Astrocyte (in vitro differentiated cells and primary cell): ENCODE results near the gene TOB1. TPM values are rescaled to one million over a fixed set of nuclear protein-coding genes. Genes with fewer than 3 reads are reported as not detected.

Experiments used
- DNase-seq: peaks from one replicate; pipeline ENCODE4 v3.0.0-alpha.2; 2010; ENCODE audit warnings: low read depth
- FAIRE-seq: peaks from 2 replicates; lab custom pipeline; 2011; peaks lifted over from hg19 to GRCh38; lab: Jason Lieb, UNC
- H2AFZ ChIP-seq: 2 replicates; pipeline ENCODE4 v1.6.0; 2012; ENCODE audit warnings: low read depth, low read length, inconsistent platforms
- H3K27ac ChIP-seq: 2 replicates; pipeline ENCODE4 v1.5.1; 2011; ENCODE audit warnings: low read depth, low read length, inconsistent platforms
- H3K27me3 ChIP-seq: 2 replicates; pipeline ENCODE4 v1.6.0; 2011; ENCODE audit warnings: low read length, inconsistent platforms; ENCODE audit not compliant: insufficient read depth
- H3K36me3 ChIP-seq: 2 replicates; pipeline ENCODE4 v1.5.1; 2011; ENCODE audit warnings: low read length, inconsistent platforms; ENCODE audit not compliant: insufficient read depth
- H3K4me1 ChIP-seq: 2 replicates; pipeline ENCODE4 v1.5.1; 2011; ENCODE audit warnings: low read length, inconsistent platforms; ENCODE audit not compliant: insufficient read depth
- H3K4me2 ChIP-seq: 2 replicates; pipeline ENCODE4 v1.6.0; 2012; ENCODE audit warnings: low read length, inconsistent platforms
- H3K4me3 ChIP-seq: 2 replicates; pipeline ENCODE4 v1.5.1; 2011; ENCODE audit warnings: low read depth, mild to moderate bottlenecking, low read length, inconsistent platforms; ENCODE audit not compliant: insufficient read depth
- H3K79me2 ChIP-seq: 2 replicates; pipeline ENCODE4 v1.6.0; 2012; ENCODE audit warnings: mild to moderate bottlenecking, low read length, inconsistent platforms; ENCODE audit not compliant: insufficient read depth
- H3K9ac ChIP-seq: 2 replicates; pipeline ENCODE4 v1.6.0; 2012; ENCODE audit warnings: mild to moderate bottlenecking, low read length, inconsistent platforms
- H3K9me3 ChIP-seq: 2 replicates; pipeline ENCODE4 v1.5.1; 2012; ENCODE audit warnings: low read depth, mild to moderate bottlenecking, low read length, inconsistent platforms; ENCODE audit not compliant: insufficient read depth
- H4K20me1 ChIP-seq: 2 replicates; pipeline ENCODE4 v1.6.0; 2012; ENCODE audit warnings: low read length, inconsistent platforms; ENCODE audit not compliant: insufficient read depth
- H3K27ac Mint-ChIP-seq: one replicate; pipeline ENCODE4 v1.8.0; 2021; ENCODE audit warnings: mild to moderate bottlenecking, mixed read lengths; ENCODE audit not compliant: unreplicated experiment
- H3K27me3 Mint-ChIP-seq: one replicate; pipeline ENCODE4 v1.8.0; 2021; ENCODE audit warnings: low read depth, mixed read lengths; ENCODE audit not compliant: unreplicated experiment
- H3K36me3 Mint-ChIP-seq: one replicate; pipeline ENCODE4 v1.8.0; 2021; ENCODE audit warnings: low read depth, mixed read lengths; ENCODE audit not compliant: unreplicated experiment
- H3K4me1 Mint-ChIP-seq: one replicate; pipeline ENCODE4 v1.8.0; 2021; ENCODE audit warnings: low read depth, mixed read lengths; ENCODE audit not compliant: unreplicated experiment
- H3K4me3 Mint-ChIP-seq: one replicate; pipeline ENCODE4 v1.8.0; 2021; ENCODE audit warnings: mild to moderate bottlenecking, moderate library complexity, mixed read lengths; ENCODE audit not compliant: unreplicated experiment
- H3K9me3 Mint-ChIP-seq: one replicate; pipeline ENCODE4 v1.8.0; 2021; ENCODE audit warnings: mild to moderate bottlenecking, mixed read lengths; ENCODE audit not compliant: unreplicated experiment
- CTCF ChIP-seq: IDR thresholded peaks from 2 replicates; pipeline ENCODE4 v1.5.1; 2011; ENCODE audit warnings: low read depth, mild to moderate bottlenecking, inconsistent platforms, low read length, moderate library complexity; ENCODE audit not compliant: insufficient read depth
- EZH2 ChIP-seq: IDR thresholded peaks from 2 replicates; pipeline ENCODE4 v1.6.1; 2012; ENCODE audit warnings: mild to moderate bottlenecking, low read length, inconsistent platforms; ENCODE audit not compliant: insufficient read depth
- total RNA-seq: library from RNA; stranded (reverse); gene quantifications from 2 replicates; pipeline ENCODE4 v1.2.1, GENCODE V29; 2021

TOB1 gene
- total RNA-seq, 1 donor from 2014 or later, result 71.6 TPM

- no peaks in the 10 kb centered on the region for H3K36me3 ChIP-seq
- H3K4me1 ChIP-seq, result peaks cover 10% of the 10 kb centered on the region
- Mint-ChIP-seq H3K4me1 (peaks cover 16% of the 10 kb centered on the region), H3K9me3 (no peaks in the 10 kb centered on the region), H3K27ac (no peak overlapping the region), H3K4me3 (no peak overlapping the region), H3K36me3 (no peaks in the 10 kb centered on the region), H3K27me3 (peaks cover 22% of the 10 kb centered on the region)
- no peak overlapping the region for H3K9ac ChIP-seq
- no peaks in the 10 kb centered on the region for H4K20me1 ChIP-seq
- H3K4me2 ChIP-seq, result no peak overlapping the region
- no peak overlapping the region for H3K4me3 ChIP-seq
- FAIRE-seq, result no peak
- no peaks in the 10 kb centered on the region for H3K27me3 ChIP-seq
- no peak overlapping the region for H2AFZ ChIP-seq
- TF ChIP-seq CTCF, result no peak
- no peak for TF ChIP-seq EZH2
- H3K9me3 ChIP-seq, result no peaks in the 10 kb centered on the region
- DNase-seq, result no peak
- no peaks in the 10 kb centered on the region for H3K79me2 ChIP-seq
- no peak overlapping the region for H3K27ac ChIP-seq
These were observed 28.7 kb downstream of the TOB1 start for GRCh38 chr17:50837286-50837979.

GRCh38 chr17:50836826-50837225 is 29.3 kb downstream of the TOB1 start:
- H3K27ac Mint-ChIP-seq, result no peak overlapping the region

More at GRCh38 chr17:50836826-50837225, 29.3 kb downstream of the TOB1 start:
- FAIRE-seq, result no peak
- Mint-ChIP-seq H3K27me3 (peaks cover 18% of the 10 kb centered on the region), H3K9me3 (no peaks in the 10 kb centered on the region), H3K4me1 (peaks cover 16% of the 10 kb centered on the region), H3K36me3 (no peaks in the 10 kb centered on the region), H3K4me3 (no peak overlapping the region)
- H3K27me3 ChIP-seq, result no peaks in the 10 kb centered on the region
- H3K9me3 ChIP-seq, result no peaks in the 10 kb centered on the region
- H3K9ac ChIP-seq, result no peak overlapping the region
- no peak overlapping the region for H3K4me2 ChIP-seq
- no peaks in the 10 kb centered on the region for H3K36me3 ChIP-seq
- no peak overlapping the region for H3K4me3 ChIP-seq
- no peak overlapping the region for H3K27ac ChIP-seq
- peaks cover 10% of the 10 kb centered on the region for H3K4me1 ChIP-seq
- no peak for DNase-seq
- H2AFZ ChIP-seq, result no peak overlapping the region
- TF ChIP-seq EZH2, result no peak
- TF ChIP-seq CTCF, result no peak
- no peaks in the 10 kb centered on the region for H4K20me1 ChIP-seq
- no peaks in the 10 kb centered on the region for H3K79me2 ChIP-seq
